Caco-2 (cell line): Measurements from ENCODE around the gene KCNIP1. TPM values are rescaled to one million over a fixed set of nuclear protein-coding genes. Genes with fewer than 3 reads are reported as not detected.
A peak's percentile ranks its signal among the peaks of the same experiment; 100 is the strongest.

Source experiments
- BruUV-seq: library from RNA; stranded (reverse); fragments of 400-500 nt; replicated peaks from 2 replicates; lab custom pipeline; 2021; lab: Mats Ljungman, UMichigan
- CTCF ChIA-PET: fragments of 300-600 bp; sonication (Branson Sonifier 250); formaldehyde crosslinking; loops from one replicate; lab custom pipeline; 2022; ENCODE audit warnings: antibody characterized with exemption; lab: Charles Lee
- POLR2A ChIA-PET: fragments of 300-600 bp; sonication (Branson Sonifier 250); formaldehyde crosslinking; loops from one replicate; lab custom pipeline; 2022; ENCODE audit warnings: antibody characterized with exemption; lab: Charles Lee
- DNase-seq, 2 experiments: peaks; one replicate each; pipeline versions ENCODE4 v3.0.0 to v3.0.0-alpha.2; 2020 to 2022
- H3K27me3 ChIP-seq: replicated peaks from 2 replicates; pipeline ENCODE4 v1.6.0; 2011; ENCODE audit warnings: low read length; ENCODE audit not compliant: control insufficient read depth, insufficient read depth
- H3K36me3 ChIP-seq: 2 replicates; pipeline ENCODE4 v1.5.1; 2011; ENCODE audit warnings: low read length; ENCODE audit not compliant: control insufficient read depth, insufficient read depth
- H3K4me1 ChIP-seq: fragments of 250-450 bp; sonication (Bioruptor Pico); 2 replicates; pipeline ENCODE4 v1.5.1; 2020; ENCODE audit warnings: mild to moderate bottlenecking
- H3K4me3 ChIP-seq: 2 replicates; pipeline ENCODE4 v1.5.1; 2011; ENCODE audit warnings: low read depth, mild to moderate bottlenecking, control low read depth, low read length
- H3K9me3 ChIP-seq: fragments of 250-450 bp; sonication (Bioruptor Pico); 2 replicates; pipeline ENCODE4 v1.5.1; 2020; ENCODE audit warnings: mild to moderate bottlenecking, moderate library complexity
- H3K27ac Mint-ChIP-seq: one replicate; pipeline ENCODE4 v1.8.0; 2022; ENCODE audit warnings: mixed read lengths; ENCODE audit not compliant: unreplicated experiment
- H3K27me3 Mint-ChIP-seq: one replicate; pipeline ENCODE4 v1.8.0; 2022; ENCODE audit warnings: mixed read lengths; ENCODE audit not compliant: insufficient read depth, unreplicated experiment
- H3K36me3 Mint-ChIP-seq: one replicate; pipeline ENCODE4 v1.8.0; 2022; ENCODE audit warnings: mild to moderate bottlenecking, mixed read lengths; ENCODE audit not compliant: insufficient read depth, unreplicated experiment
- H3K4me1 Mint-ChIP-seq: one replicate; pipeline ENCODE4 v1.8.0; 2022; ENCODE audit warnings: low read depth, mixed read lengths; ENCODE audit not compliant: unreplicated experiment
- H3K4me3 Mint-ChIP-seq: one replicate; pipeline ENCODE4 v1.8.0; 2022; ENCODE audit warnings: mild to moderate bottlenecking, moderate library complexity, mixed read lengths; ENCODE audit not compliant: unreplicated experiment
- H3K9me3 Mint-ChIP-seq: one replicate; pipeline ENCODE4 v1.8.0; 2022; ENCODE audit warnings: mixed read lengths; ENCODE audit not compliant: unreplicated experiment
- intact Hi-C: fragments of 100-400 bp; cut with micrococcal nuclease; formaldehyde crosslinking; loops from one replicate; pipeline ENCODE4 v1.10.0; 2022; ENCODE audit not compliant: unreplicated experiment
- total RNA-seq: library from RNA; stranded (reverse); gene quantifications from 2 replicates; pipeline ENCODE4 v1.2.3, GENCODE V29; 2022
- TF ChIP-seq, protein P1 (sequence below), 2 experiments: fragments of 200-600 bp in 1 of 2; IDR thresholded peaks; 1 replicate in 1 of 2; 2 replicates in 1 of 2; pipeline versions ENCODE4 v1.5.1 to v1.8.0; 2011 to 2022; ENCODE audit warnings: antibody characterized with exemption in 1 of 2, control low read depth in 1 of 2, inconsistent platforms in 1 of 2, low read depth in 1 of 2, low read length in 1 of 2, mild to moderate bottlenecking in 1 of 2, moderate library complexity in 1 of 2; ENCODE audit not compliant: insufficient read depth in 1 of 2, severe bottlenecking in 1 of 2, unreplicated experiment in 1 of 2

KCNIP1 gene
- total RNA-seq, 1 experiment from 2014 or later, result not detected

- Histone ChIP-seq H3K36me3 (no peaks in the 10 kb centered on the region), H3K9me3 (no peaks in the 10 kb centered on the region), H3K4me3 (no peak overlapping the region), H3K27me3 (peaks cover 3% of the 10 kb centered on the region), H3K4me1 (0 out of 2 replicates have a peak, but pooled peaks cover 9% of the 10 kb centered on the region)
- ChIA-PET CTCF (interaction anchor here (0.5 to 1.1 kb wide), 2 partner anchors 61 to 139 kb away, joined by 3 to 5 read pairs; no protein-coding TSS in a partner anchor), POLR2A (no interaction called here)
- H3K27me3 Mint-ChIP-seq, result peaks cover 18% of the 10 kb centered on the region
- H3K9me3 Mint-ChIP-seq, result no peaks in the 10 kb centered on the region
- TF ChIP-seq, protein P1, sequence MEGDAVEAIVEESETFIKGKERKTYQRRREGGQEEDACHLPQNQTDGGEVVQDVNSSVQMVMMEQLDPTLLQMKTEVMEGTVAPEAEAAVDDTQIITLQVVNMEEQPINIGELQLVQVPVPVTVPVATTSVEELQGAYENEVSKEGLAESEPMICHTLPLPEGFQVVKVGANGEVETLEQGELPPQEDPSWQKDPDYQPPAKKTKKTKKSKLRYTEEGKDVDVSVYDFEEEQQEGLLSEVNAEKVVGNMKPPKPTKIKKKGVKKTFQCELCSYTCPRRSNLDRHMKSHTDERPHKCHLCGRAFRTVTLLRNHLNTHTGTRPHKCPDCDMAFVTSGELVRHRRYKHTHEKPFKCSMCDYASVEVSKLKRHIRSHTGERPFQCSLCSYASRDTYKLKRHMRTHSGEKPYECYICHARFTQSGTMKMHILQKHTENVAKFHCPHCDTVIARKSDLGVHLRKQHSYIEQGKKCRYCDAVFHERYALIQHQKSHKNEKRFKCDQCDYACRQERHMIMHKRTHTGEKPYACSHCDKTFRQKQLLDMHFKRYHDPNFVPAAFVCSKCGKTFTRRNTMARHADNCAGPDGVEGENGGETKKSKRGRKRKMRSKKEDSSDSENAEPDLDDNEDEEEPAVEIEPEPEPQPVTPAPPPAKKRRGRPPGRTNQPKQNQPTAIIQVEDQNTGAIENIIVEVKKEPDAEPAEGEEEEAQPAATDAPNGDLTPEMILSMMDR (IDR thresholded peaks at IDR 0.05; ENCODE audit: insufficient read depth in 1 of 2, low read depth in 1 of 2, low read length in 1 of 2, severe bottlenecking in 1 of 2, unreplicated experiment in 1 of 2), result no peak
- no peaks in the 10 kb centered on the region for H3K36me3 Mint-ChIP-seq
- no peak overlapping the region for H3K4me3 Mint-ChIP-seq
- H3K27ac Mint-ChIP-seq, result no peak overlapping the region
- H3K4me1 Mint-ChIP-seq, result peaks cover 12% of the 10 kb centered on the region
- intact Hi-C loops, result no loop called here
- no TSS peak for BruUV-seq
- no peak for DNase-seq
Measured at GRCh38 chr5:170570476-170570875, 66.7 kb downstream of the KCNIP1 start.

DNA sequence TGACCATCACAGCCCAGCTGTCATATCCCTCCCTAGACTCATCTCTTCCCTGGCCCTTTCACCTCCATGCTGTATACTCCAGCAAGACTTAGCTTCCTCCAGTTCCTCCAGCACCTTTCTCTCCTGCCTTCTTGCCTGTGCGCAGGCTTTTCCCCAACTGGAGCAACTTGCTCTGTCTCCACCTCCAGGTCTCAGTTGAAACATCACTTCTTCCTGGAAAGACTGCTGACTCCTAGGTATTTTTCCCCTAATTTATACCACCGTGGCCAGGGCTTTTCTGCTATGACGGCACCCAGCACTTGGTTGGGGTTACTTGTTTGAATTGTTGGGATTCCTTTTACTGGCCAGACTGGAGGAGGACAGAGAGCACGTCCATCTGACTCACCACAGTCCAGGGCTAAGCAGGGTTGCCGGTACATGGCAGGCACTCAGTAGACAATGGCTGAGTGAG is 67.5 kb downstream of the KCNIP1 start:
- ChIA-PET CTCF (interaction anchor here (0.5 to 1.1 kb wide), 2 partner anchors 61 to 140 kb away, joined by 3 to 5 read pairs; no protein-coding TSS in a partner anchor), POLR2A (no interaction called here)
- H3K27ac Mint-ChIP-seq, result no peak overlapping the region
- no peaks in the 10 kb centered on the region for H3K9me3 ChIP-seq
- no peaks in the 10 kb centered on the region for H3K9me3 Mint-ChIP-seq
- H3K27me3 ChIP-seq, result peaks cover 3% of the 10 kb centered on the region
- peaks cover 18% of the 10 kb centered on the region for H3K27me3 Mint-ChIP-seq
- intact Hi-C loops, result loop anchor here (1.0 kb wide), 1 partner anchor 92 kb away; no protein-coding TSS in a partner anchor
- peaks cover 12% of the 10 kb centered on the region for H3K4me1 Mint-ChIP-seq
- DNase-seq, result peak in 1 of 2 experiments; percentile 17
- no peaks in the 10 kb centered on the region for H3K36me3 Mint-ChIP-seq
- BruUV-seq, result no TSS peak
- H3K4me3 Mint-ChIP-seq, result no peak overlapping the region
- H3K36me3 ChIP-seq, result no peaks in the 10 kb centered on the region
- 0 out of 2 replicates have a peak, but pooled peaks cover 9% of the 10 kb centered on the region for H3K4me1 ChIP-seq
- H3K4me3 ChIP-seq, result no peak overlapping the region
- TF ChIP-seq, protein P1 (IDR thresholded peaks at IDR 0.05; ENCODE audit: insufficient read depth in 1 of 2, low read depth in 1 of 2, low read length in 1 of 2, severe bottlenecking in 1 of 2, unreplicated experiment in 1 of 2), result no peak

DNA sequence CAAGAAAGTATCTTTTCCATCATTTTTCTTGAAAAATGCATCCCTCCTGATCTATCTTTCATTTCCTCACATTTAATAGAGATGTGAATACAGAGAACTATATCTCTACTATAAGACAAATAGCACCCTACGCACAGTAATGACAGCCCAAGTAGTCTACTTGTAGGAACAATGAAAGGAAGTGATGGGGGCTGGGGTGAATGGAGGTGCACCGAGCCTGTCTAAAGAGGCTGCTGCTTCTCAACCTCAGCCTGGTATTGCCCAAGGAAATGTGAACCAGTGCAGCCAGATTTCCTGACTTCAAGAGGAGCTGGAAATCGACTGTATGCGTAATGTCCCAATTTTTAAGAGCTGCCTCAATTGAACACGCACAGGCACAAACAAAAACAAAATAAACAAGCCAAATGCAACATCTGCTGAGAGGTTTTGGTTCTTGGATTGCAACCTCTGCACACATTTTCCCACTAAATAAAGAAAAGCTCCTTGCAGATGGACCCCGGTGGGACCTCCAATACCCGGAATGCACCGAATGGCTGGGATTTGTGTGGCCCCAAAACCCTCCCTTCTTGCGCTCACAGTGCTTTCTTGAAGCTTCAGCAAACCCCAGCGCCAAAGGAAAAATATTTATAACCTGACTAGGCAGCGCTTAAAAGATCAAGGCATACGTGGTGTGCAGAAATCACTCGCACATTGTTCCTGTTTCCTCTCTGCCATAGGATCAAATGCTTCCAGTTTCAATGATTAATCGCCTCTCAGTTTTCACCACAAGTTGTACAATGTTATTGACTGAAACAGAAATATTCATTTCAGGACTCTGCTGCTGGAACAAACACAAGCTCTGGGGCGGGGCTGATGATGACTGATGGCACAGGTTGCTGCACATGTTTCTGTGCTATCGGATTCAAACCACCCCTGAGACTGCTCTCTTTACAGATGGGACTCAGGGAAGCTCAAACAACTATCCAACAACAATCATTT is 68.3 kb downstream of the KCNIP1 start:
- Histone ChIP-seq H3K36me3 (no peaks in the 10 kb centered on the region), H3K9me3 (no peaks in the 10 kb centered on the region), H3K27me3 (peaks cover 3% of the 10 kb centered on the region), H3K4me3 (no peak overlapping the region), H3K4me1 (0 out of 2 replicates have a peak, but pooled peaks cover 9% of the 10 kb centered on the region)
- intact Hi-C loops, result loop anchor here (1.0 kb wide), 1 partner anchor 93 kb away; no protein-coding TSS in a partner anchor
- peaks cover 18% of the 10 kb centered on the region for H3K27me3 Mint-ChIP-seq
- no peak for DNase-seq
- no TSS peak for BruUV-seq
- CTCF ChIA-PET, result no interaction called here
- no peak overlapping the region for H3K4me3 Mint-ChIP-seq
- peaks cover 12% of the 10 kb centered on the region for H3K4me1 Mint-ChIP-seq
- no peaks in the 10 kb centered on the region for H3K9me3 Mint-ChIP-seq
- H3K36me3 Mint-ChIP-seq, result no peaks in the 10 kb centered on the region
- POLR2A ChIA-PET, result no interaction called here
- TF ChIP-seq, protein P1 (IDR thresholded peaks at IDR 0.05; ENCODE audit: insufficient read depth in 1 of 2, low read depth in 1 of 2, low read length in 1 of 2, severe bottlenecking in 1 of 2, unreplicated experiment in 1 of 2), result no peak
- H3K27ac Mint-ChIP-seq, result no peak overlapping the region
